NCI-H1694 (cell line): ENCODE data around the gene POGZ.

ENCODE experiments used
- DNase-seq: peaks from one replicate; lab custom pipeline; 2025; lab: John Stamatoyannopoulos, UW

The POGZ gene, protein sequence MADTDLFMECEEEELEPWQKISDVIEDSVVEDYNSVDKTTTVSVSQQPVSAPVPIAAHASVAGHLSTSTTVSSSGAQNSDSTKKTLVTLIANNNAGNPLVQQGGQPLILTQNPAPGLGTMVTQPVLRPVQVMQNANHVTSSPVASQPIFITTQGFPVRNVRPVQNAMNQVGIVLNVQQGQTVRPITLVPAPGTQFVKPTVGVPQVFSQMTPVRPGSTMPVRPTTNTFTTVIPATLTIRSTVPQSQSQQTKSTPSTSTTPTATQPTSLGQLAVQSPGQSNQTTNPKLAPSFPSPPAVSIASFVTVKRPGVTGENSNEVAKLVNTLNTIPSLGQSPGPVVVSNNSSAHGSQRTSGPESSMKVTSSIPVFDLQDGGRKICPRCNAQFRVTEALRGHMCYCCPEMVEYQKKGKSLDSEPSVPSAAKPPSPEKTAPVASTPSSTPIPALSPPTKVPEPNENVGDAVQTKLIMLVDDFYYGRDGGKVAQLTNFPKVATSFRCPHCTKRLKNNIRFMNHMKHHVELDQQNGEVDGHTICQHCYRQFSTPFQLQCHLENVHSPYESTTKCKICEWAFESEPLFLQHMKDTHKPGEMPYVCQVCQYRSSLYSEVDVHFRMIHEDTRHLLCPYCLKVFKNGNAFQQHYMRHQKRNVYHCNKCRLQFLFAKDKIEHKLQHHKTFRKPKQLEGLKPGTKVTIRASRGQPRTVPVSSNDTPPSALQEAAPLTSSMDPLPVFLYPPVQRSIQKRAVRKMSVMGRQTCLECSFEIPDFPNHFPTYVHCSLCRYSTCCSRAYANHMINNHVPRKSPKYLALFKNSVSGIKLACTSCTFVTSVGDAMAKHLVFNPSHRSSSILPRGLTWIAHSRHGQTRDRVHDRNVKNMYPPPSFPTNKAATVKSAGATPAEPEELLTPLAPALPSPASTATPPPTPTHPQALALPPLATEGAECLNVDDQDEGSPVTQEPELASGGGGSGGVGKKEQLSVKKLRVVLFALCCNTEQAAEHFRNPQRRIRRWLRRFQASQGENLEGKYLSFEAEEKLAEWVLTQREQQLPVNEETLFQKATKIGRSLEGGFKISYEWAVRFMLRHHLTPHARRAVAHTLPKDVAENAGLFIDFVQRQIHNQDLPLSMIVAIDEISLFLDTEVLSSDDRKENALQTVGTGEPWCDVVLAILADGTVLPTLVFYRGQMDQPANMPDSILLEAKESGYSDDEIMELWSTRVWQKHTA (N-terminal part only)

DNA sequence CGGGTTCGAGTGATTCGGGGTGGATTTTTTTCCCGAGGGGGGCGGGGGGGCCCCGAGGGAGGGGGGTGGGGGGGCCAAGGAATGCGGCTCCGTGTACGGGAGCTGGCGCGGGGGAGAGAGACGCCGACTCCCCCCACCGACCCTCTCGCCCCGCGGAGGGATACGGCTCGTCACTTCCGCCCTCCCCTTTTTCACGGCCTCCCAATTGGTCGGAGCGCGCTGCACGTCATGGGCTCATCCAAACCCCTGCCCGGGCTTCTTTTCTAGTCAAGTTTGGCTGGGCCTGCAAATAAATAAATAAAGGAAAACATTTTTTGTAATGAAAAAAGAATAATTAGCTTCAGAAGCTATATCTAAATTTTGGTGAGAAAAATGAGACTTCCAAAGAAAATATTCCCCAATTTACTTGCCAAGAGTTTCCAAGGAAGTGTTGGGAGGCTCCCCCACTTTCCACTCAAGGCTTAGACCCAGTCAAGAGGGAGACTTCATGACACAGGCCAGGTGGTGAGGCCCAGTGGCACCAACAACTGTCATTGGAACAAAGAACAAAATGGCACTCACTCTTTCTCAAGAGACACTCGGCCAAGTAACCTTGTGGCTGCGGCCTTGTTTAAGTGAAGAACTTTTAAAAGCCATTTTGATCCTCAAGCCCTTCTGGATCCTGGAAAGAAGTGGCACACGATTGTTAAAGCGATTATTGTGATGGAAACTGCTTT is at the start of gene POGZ:
TSS of gene POGZ (minus strand) at position 164 of the 716 bp plus-strand sequence. CDS start 17,290 bp downstream, outside the sequence.
- DNase-seq = peak; percentile 94

DNA sequence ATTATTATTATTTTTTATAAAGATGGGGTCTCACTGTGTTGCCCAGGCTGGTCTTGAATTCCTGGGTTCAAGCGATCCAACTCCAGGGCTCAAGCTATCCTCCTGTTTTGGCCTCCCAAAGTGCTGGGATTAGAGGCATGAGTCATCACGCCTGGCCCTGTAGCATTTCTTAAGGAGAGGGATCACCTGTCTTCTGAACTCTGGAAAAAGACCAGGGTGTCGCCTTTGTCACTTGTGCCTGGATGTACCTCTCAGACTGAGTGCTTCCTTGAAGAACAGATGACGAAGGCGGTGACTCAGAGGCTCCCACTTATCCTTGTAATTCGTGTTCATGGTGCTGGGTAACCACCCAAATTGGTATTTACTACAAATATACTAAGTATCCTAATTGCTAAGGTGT is 49.5 kb upstream of the POGZ start:
- no peak for DNase-seq

DNA sequence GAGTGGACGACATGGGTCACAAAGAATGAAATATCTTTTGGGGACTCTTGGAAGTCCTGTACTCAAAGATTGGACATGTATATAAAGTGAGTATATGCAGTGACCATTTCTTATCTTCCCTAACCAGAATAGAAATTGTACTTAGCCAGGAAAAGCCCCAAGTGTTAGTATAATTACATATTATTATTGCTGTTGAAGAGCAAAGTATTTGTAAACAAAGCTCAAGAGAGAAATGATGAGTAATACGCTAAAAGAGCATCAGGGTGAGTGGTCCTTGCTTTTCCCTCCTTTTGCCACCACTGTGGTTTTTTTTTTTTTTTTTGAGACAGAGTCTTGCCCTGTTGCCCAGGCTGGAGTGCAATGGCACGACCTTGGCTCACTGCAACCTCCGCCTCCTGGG is 45.5 kb upstream of the POGZ start:
- no peak for DNase-seq

DNA sequence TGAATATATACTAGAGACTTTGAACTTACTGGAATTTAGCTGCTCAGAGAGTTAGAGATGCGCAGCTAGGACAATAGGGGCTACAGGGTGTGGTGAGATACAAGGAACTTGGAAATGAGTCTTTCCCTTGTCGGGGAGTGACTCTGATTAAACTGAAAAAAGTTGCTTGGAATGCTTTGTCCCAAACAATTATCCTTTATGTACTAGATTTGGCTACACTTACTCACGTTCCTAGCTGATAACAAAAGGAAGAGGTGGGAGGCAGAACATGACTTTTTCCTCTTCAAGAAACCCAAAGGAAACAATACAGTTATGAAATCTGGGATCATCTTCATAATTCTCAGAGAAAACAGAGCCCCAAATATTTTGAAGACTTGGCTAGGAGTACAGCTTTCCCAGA is 45.0 kb upstream of the POGZ start:
- DNase-seq = no peak

DNA sequence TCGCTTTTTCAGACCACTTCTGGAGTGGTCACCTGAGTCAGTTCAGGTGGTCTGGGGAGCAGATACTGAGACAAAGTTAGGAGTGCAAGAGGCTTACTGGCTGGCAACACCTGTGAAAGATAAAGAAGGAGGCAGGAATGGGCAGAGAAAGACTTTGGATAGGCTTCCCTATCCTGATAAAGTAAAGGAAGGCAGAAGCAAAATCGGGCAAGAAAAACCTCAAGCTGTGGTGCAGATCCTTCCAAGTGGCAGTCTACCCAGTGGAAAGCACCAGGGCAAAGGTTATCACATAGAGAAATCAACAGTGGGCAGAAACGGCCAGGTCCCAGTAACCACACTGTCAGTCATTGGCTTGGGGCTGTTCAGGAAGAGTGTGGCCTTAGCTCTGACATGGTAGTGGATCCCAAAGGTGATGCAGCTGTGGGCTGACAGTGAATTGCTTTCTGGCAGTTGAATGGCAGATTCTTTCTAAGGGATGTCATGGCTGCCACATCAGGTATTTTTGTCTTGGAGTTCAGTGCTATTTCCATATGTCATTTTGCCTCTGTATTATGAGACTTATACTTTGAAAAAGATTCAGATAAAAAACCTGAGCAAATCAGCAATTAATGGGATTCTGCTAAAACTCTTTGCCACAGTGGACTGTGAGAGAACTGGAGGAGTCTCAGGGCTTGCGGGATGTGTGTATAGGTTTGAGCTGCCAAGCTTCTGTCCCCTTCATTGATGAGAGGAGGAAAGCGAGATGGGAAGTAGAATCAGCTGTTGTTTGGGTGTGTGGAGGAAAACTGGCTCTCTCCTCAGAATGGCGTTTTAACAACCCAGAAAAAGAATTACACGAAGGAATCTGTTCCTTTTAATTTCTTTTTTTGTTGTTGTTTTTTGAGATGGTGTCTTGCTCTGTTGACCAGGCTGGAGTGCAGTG is 43.8 kb upstream of the POGZ start:
- DNase-seq = no peak

DNA sequence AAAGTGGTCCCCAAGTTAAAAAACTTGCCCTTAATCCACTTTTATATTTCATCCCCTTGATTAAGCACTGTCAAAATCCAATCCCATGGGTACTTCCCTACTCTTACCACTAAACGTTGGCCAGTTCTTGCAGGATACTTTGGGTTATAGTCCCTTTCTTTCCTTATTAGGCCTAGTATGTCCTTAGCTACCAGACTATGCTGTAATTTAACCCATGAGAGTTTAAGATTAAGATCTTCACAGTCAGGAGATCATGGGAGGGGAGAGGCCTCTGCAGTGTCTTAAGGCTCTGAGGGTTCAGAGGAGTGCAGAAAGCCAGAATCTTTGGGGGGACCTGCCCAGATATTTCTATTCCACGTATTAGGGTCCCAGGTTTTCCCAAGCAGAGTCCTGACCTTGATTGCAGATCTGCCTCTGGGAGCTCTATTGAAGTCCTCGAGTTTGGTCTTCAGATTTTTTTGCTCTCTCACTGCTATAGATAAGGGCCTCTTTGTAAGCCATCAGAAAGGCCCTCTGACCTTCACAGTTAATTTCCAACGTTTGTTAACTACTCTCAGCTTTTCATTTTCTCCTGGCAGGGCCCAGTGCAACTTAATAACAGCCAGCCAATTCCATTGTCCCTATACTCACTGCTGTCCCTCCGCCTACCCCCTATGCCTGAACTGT is 42.9 kb upstream of the POGZ start:
- no peak for DNase-seq

DNA sequence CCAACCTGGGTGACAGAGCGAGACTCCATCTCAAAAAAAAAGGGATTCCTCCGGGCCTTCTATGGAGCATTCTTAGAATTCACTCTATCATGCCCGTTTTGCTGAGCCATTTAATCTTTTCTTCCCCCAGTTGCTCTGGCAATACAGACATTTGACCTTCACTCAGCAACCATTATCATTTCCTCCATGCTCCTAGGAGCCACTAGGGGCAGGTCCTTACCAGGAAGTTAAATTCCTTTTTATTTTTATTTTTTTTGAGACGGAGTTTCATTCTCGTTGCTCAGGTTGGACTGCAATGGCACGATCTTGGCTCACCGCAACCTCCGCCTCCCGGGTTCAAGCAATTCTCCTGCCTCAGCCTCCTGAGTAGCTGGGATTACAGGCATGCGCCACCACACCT is 42.2 kb upstream of the POGZ start:
- no peak for DNase-seq

DNA sequence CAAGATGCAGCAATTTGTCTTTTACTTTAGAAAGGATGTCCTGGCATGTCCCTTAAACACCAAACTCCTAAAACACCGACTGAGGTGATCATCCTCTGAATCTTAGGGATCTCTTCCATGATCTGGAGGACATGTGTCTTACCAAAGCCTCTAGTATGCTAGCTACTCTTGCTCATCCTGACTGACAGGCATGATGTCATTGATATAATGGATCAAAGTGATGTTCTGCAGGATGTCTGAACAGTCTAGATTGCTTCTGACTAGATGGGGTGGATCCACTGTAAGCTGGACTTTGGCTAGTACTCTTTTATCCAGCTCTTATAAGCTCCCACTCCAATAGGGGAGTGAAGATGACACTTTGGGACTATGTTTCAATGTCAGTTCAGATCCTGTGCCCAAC is 40.6 kb upstream of the POGZ start:
- no peak for DNase-seq

DNA sequence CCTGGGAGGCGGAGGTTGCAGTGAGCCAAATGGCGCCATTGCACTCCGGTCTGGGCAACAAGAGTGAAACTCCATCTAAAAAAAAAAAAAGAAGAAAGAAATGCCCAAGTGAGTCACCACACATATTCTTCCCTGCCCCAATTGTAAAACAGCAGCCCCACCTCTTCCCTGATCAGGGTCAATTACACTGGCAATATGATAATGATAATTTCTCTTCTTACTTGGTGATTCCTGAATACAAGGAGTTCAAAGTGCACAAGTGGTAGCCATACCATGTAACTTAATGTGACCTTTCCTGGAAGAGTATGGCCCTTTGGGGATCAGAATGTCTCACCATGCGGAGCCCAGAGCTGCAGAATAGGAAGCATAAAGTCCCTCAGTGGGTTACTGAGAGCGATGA is 40.1 kb upstream of the POGZ start:
- DNase-seq = no peak

DNA sequence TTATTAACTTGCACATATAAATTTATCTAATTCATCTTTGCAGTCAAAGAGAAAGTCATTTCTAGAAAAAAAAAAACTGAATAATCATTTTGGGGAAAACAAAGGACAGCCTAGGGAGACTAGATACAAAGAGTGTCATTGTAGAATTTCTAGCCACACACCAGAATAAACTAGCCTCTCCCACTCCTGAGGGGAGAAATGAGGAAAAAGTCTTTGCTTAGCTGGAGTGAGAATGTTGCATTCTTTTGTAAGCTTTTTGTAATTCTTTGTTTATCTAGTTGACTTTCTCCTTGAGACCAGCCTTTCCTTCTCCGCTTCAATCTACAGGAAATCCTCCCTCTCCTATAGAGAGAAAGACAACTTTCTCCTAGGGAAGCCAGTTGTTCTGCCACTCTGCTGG is 36.0 kb upstream of the POGZ start:
- DNase-seq = no peak

DNA sequence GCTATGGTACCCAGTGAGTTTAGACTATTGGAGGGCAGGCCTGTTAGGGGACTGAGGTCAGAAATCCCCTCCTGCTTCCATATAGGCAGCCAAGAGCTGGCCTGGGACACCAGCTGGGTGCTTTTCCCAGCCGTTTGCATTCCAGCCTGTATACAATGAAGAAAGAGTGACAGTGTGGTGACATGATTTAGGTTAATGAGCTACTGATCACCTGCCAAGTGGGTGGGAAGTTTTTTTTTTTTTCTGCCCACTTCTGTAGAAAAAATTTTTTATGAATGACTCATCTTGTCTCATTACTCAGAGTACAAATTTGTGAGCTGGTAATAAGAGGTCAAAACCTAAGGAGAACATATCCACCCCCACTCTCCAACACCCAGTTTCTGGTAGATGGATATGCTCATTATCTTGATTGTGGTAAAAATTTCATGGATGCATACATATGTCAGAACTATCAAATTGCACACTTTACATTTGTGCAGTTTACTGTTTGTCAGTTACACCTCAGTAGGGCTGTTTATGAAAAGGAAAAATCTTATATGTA is 35.5 kb upstream of the POGZ start:
- DNase-seq = peak; percentile 88

DNA sequence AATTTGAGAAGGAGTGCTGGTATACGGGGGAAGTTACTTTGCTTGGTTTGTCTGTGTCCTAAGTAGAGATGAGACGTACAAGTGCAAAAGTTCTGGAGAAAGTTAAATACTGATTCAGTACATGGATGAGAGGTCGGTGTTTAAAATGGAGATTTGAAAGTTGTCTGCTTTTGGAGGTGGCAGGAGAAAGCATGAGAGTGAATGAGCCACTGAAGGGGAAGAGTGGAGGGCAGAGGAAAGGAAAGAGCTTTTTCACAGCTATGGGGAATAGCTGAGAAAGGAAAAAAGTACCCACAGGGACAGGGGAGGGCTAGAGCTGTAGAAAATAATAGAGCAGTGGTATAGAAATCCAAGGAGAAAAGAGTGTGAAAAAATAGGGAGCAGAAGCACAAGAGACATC is 33.7 kb upstream of the POGZ start:
- no peak for DNase-seq

DNA sequence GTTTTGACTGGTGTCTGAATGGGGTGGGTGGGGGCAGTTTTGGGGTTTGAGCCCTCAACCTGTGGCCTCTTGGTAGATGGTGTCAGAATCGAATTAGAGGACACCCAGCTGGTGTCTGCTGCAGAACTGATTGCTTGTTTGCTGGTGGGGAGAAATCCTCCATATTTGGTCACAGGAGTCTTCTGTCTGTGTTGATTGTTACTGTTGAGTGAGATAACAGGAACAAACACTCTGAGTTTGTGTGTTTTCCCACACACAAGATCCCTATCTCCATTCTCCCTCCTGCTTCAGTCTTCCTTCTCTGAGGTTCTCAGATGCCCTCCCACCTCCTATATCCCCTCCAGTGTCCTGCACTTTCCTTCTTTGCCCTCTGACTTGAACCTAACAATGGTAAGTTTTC is 32.8 kb upstream of the POGZ start:
- no peak for DNase-seq

DNA sequence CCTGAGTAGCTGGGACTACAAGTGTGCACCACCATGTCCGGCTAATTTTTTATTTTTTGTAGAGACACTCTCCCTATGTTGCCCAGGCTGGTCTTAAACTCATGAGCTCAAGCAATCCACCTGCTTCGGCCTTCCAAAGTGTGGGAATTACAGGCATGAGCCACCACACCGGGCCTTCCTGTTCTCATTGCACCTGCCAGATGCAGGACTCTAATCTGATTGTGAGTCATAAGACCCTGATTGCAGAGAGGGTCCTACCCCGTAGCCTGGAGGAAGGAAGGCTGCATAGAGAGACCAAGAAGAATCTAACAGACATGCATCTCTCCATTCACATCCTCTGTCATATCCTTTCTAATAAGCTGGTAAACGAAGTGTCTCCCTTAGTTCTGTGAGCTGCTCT is 32.3 kb upstream of the POGZ start:
- DNase-seq = no peak

DNA sequence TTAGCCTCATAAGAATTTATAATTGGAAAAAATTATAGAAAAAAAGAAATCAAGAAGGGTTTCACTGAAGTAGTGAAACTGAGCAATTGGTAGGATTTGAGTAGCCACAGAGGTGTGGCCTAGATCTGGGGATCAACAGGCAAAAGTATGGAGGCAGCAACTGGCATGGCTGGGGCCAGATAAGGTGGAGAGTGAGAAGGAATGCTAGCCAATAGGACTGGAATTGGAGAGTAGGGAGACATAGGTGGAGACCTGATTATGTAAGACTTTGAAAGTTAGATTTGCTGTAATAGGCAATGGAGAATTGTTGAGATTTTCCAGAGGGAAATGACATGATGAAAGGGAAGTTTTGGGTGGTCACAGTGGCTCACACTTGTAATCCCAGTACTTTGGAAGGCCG is 27.3 kb upstream of the POGZ start:
- no peak for DNase-seq

DNA sequence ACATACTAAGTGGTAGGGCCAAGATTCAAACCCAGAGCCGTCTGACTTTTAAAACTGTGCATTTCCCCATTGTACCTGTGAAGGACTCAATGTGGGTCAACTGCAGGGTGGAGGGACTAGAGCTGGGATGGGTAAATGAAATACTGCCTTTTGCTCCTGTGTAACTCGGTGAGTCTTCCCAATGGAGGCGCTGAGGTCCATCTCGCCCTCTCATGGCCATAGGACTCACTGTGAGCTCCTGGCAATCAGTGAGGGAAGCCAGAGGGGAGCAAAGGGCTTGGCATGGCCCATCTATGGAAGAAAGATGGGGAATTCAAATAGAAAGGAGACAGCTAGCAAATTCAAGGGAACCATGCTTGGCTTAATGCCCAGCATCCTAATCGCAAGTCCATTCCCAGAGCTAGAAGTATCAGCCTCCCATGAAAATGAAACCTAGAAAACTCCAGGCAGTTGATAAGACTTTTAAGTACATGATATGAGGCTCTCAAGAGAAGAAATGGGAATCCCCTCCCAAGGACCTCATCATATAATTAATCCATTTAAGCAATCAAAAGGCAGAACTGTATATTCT is 26.5 kb upstream of the POGZ start:
- DNase-seq = no peak

DNA sequence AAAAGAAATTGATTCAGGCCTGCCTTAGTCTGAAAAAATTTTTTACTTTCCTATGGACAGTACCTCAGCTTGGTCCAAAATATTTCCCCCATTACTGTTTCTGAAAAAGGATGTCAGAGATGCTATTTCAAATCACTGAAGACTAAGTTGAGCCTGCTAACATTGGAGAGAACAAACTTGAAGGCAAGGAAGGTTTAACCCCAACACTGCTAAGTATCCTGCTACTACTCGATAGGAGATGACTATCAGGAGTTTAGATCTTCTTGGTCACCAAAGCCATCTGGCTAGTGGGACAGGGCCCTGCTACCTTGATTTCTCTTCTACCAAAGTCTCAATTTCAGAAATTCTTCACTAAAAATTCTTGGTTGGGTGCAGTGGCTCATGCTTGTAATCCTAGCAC is 22.7 kb upstream of the POGZ start:
- DNase-seq = no peak

DNA sequence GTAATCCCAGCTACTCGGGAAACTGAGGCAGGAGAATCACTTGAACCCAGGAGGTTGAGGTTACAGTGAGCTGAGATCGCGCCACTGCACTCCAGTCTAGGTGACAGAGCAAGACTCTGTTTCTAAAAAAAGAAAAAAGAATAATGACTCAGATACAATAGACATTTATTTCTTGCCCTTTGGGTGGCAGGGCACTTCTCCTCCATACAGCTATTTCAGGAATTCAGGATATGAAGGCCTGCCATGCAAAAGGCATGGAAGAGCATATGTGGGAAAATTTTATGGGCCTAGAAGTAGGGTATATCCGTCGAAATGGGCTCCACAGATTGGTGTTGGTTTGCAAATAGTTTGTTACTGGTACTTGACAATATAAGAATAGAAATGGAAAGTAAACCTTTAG is 20.2 kb upstream of the POGZ start:
- no peak for DNase-seq

DNA sequence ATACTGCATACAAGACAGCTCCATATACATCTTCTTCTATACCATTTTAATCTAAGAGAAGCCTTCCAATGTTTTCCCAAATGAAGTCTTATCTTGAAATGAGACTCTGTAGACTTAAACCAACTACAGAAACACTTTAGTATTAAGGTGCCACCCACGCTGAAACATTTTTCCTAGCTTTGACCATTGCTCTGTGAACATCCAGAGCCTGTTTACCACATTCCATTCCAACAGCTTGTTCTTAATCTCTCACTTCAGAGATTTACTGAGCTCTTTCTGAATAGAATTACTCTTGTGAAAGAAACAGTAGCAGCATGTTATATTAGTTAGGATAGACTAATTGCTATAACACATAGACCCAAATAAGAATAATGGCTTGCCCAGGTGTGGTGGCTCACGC is 19.6 kb upstream of the POGZ start:
- no peak for DNase-seq
